Stimulated activated CD4-positive, alpha-beta T cell treated with anti-CD3 and anti-CD28 coated beads, TNF-alpha, amount 100 ng/mL, for 1 hour (primary cell): ENCODE results near the gene ATF6.

ENCODE experiments used
- DNase-seq, 3 donors: peaks; one replicate each; pipeline ENCODE4 v3.0.0-alpha.2; 2020; ENCODE audit warnings: low read depth in 3 of 3, low spot score in 1 of 3

ATF6 gene

GRCh38 chr1:161935264-161935663 is 169.1 kb downstream of the ATF6 start:
- DNase-seq = no peak

GRCh38 chr1:161936786-161937185 is 170.7 kb downstream of the ATF6 start:
- DNase-seq = no peak

- DNase-seq = no peak
These were observed 174.9 kb downstream of the ATF6 start for GRCh38 chr1:161940866-161941591.

GRCh38 chr1:161941726-161942436 is 175.8 kb downstream of the ATF6 start:
- no peak for DNase-seq

GRCh38 chr1:161943737-161944136 is 177.6 kb downstream of the ATF6 start:
- no peak for DNase-seq

GRCh38 chr1:161944381-161944780 is 178.3 kb downstream of the ATF6 start:
- DNase-seq = no peak

GRCh38 chr1:161945306-161946060 is 179.4 kb downstream of the ATF6 start:
- DNase-seq = no peak

- no peak for DNase-seq
These were observed 180.2 kb downstream of the ATF6 start for GRCh38 chr1:161946071-161946987.

GRCh38 chr1:161948435-161948834 is 182.3 kb downstream of the ATF6 start:
- DNase-seq = no peak

- DNase-seq = no peak
These were observed 183.4 kb downstream of the ATF6 start for GRCh38 chr1:161949548-161949947.

GRCh38 chr1:161950377-161950776 is 184.3 kb downstream of the ATF6 start:
- DNase-seq = no peak

- DNase-seq = no peak
These were observed 185.5 kb downstream of the ATF6 start for GRCh38 chr1:161951646-161952045.

- DNase-seq = no peak
These were observed 186.6 kb downstream of the ATF6 start for GRCh38 chr1:161952607-161953172.

- no peak for DNase-seq
These were observed 187.3 kb downstream of the ATF6 start for GRCh38 chr1:161953256-161953920.

- DNase-seq = no peak
These were observed 187.9 kb downstream of the ATF6 start for GRCh38 chr1:161954050-161954449.

- DNase-seq = no peak
These were observed 188.3 kb downstream of the ATF6 start for GRCh38 chr1:161954466-161954865.

- DNase-seq = no peak
These were observed 189.5 kb downstream of the ATF6 start for GRCh38 chr1:161955606-161956005.

GRCh38 chr1:161956097-161956496 is 190.0 kb downstream of the ATF6 start:
- DNase-seq = no peak

- DNase-seq = no peak
These were observed 190.8 kb downstream of the ATF6 start for GRCh38 chr1:161956930-161957329.

GRCh38 chr1:161958425-161958824 is 192.3 kb downstream of the ATF6 start:
- no peak for DNase-seq
